ENCODE measurements around the gene RAB33B.

DNA sequence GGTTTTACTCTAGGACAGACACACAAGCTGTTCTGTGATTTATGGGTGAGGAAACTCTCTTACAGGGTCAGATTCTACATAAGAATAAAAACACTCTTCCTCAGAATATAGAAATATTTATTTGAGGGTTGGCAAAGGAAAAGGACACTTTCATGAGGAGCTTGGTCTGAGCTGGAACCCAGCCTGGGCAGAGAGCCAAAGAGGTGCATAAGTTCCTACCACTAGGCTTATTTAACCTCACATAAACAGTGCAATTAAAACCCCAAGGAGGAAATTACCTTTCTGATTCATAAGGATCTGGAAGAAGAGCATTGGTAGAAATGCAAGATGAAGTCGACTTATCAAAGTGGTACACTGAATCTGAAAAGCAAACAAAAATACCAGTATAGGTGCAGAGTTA is 69.2 kb downstream of the RAB33B start:
- TF ChIP-seq CTCF (IDR thresholded peaks at IDR 0.05; ENCODE audit: insufficient read depth, low read length, poor library complexity, severe bottlenecking) (no peak), EZH2phosphoT487 (conservative IDR thresholded peaks at IDR 0.05; ENCODE audit: low read length) (no peak)
